ENCODE results near the gene SLC25A13. TPM values are rescaled to one million over a fixed set of nuclear protein-coding genes. Genes with fewer than 3 reads are reported as not detected.

Gene SLC25A13
- total and polyA plus RNA-seq, 2 of the 13 experiments (the other 11 are each of a cell fraction or from before 2014, with no cell fraction given), result 36.2 to 84.9 TPM

GRCh38 chr7:96151889-96152288 lies 170.0 kb downstream of the SLC25A13 start:
- no peak overlapping the region for H3K4me3 ChIP-seq (replicated peaks in 1 of 3; ENCODE audit: insufficient read depth in 1 of 3, low read depth in 2 of 3, low read length in 3 of 3)
- H2AFZ ChIP-seq (ENCODE audit: low read length), result no peak overlapping the region
- DNase-seq (ENCODE audit: low spot score) (no peak), FAIRE-seq (no peak), ATAC-seq (no peak)
- WGBS (ENCODE audit: low lambda C conversion rate), result 100% methylated on average over 3 of the region's 3 CpGs
- no TSS peak for BruUV-seq (replicated peaks)
- no peak for TF ChIP-seq ZNF674 (CRISPR knock-in tag; IDR thresholded peaks at IDR 0.05; ENCODE audit: low read depth)
- no peak for TF ChIP-seq MXD3 (CRISPR knock-in tag; IDR thresholded peaks at IDR 0.05)
- TF ChIP-seq ZNF720 (CRISPR knock-in tag; IDR thresholded peaks at IDR 0.05), result no peak
- no peak for TF ChIP-seq ZNF572 (CRISPR knock-in tag; IDR thresholded peaks at IDR 0.05)
- TF ChIP-seq, protein P1, sequence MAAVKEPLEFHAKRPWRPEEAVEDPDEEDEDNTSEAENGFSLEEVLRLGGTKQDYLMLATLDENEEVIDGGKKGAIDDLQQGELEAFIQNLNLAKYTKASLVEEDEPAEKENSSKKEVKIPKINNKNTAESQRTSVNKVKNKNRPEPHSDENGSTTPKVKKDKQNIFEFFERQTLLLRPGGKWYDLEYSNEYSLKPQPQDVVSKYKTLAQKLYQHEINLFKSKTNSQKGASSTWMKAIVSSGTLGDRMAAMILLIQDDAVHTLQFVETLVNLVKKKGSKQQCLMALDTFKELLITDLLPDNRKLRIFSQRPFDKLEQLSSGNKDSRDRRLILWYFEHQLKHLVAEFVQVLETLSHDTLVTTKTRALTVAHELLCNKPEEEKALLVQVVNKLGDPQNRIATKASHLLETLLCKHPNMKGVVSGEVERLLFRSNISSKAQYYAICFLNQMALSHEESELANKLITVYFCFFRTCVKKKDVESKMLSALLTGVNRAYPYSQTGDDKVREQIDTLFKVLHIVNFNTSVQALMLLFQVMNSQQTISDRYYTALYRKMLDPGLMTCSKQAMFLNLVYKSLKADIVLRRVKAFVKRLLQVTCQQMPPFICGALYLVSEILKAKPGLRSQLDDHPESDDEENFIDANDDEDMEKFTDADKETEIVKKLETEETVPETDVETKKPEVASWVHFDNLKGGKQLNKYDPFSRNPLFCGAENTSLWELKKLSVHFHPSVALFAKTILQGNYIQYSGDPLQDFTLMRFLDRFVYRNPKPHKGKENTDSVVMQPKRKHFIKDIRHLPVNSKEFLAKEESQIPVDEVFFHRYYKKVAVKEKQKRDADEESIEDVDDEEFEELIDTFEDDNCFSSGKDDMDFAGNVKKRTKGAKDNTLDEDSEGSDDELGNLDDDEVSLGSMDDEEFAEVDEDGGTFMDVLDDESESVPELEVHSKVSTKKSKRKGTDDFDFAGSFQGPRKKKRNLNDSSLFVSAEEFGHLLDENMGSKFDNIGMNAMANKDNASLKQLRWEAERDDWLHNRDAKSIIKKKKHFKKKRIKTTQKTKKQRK (IDR thresholded peaks at IDR 0.05; ENCODE audit: low read length), result no peak
- TF ChIP-seq RERE (CRISPR knock-in tag; IDR thresholded peaks at IDR 0.05; ENCODE audit: low read depth), result no peak
- no peak for TF ChIP-seq MED13 (CRISPR knock-in tag; IDR thresholded peaks at IDR 0.05)
- no peak for TF ChIP-seq ZNF44 (CRISPR knock-in tag; IDR thresholded peaks at IDR 0.05)
- TF ChIP-seq PHB2 (IDR thresholded peaks at IDR 0.05; ENCODE audit: partially characterized antibody), result no peak
- no peak for TF ChIP-seq PLRG1 (conservative IDR thresholded peaks at IDR 0.05)
- TF ChIP-seq YY1 (IDR thresholded peaks at IDR 0.05; ENCODE audit: insufficient read depth, insufficient replicate concordance, low read depth, low read length), result no peak
- TF ChIP-seq, protein P2, sequence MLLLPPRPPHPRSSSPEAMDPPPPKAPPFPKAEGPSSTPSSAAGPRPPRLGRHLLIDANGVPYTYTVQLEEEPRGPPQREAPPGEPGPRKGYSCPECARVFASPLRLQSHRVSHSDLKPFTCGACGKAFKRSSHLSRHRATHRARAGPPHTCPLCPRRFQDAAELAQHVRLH (CRISPR knock-in tag; IDR thresholded peaks at IDR 0.05; ENCODE audit: borderline replicate concordance, low read depth), result no peak
- no peak for TF ChIP-seq ATRX (CRISPR knock-in tag; IDR thresholded peaks at IDR 0.05; ENCODE audit: borderline replicate concordance)
- no peak for TF ChIP-seq ZNF749 (CRISPR knock-in tag; IDR thresholded peaks at IDR 0.05; ENCODE audit: borderline replicate concordance)
- no peak for TF ChIP-seq ZNF672 (CRISPR knock-in tag; IDR thresholded peaks at IDR 0.05)
- no peak for TF ChIP-seq RXRA (CRISPR knock-in tag; IDR thresholded peaks at IDR 0.05)
- TF ChIP-seq ZKSCAN1 (IDR thresholded peaks at IDR 0.05; ENCODE audit: low read length), result no peak
- no peaks in the 10 kb centered on the region for H3K79me2 ChIP-seq (ENCODE audit: insufficient read depth, low read length)
- H3K9me3 ChIP-seq (ENCODE audit: low read length), result no peaks in the 10 kb centered on the region
- H3K36me3 ChIP-seq (replicated peaks in 1 of 2; ENCODE audit: control insufficient read depth in 1 of 2, insufficient read depth in 2 of 2, low read length in 2 of 2), result peaks cover 6 to 23% of the 10 kb centered on the region in 2 experiments
- ChIA-PET POLR2A (no interaction called here), CTCF (ENCODE audit: low intra/inter-chr PET ratio, low total read pairs) (no interaction called here)
- no peaks in the 10 kb centered on the region for H3K27me3 ChIP-seq (ENCODE audit: control insufficient read depth in 1 of 2, insufficient read depth in 2 of 2, low read length in 2 of 2)
- H4K20me1 ChIP-seq (ENCODE audit: insufficient read depth, low read length), result no peaks in the 10 kb centered on the region
- intact Hi-C loops (cut with micrococcal nuclease; ENCODE audit: unreplicated experiment), result no loop called here
- no peak overlapping the region for H3K9ac ChIP-seq (ENCODE audit: insufficient read depth, low read depth, low read length)
- no peak overlapping the region for H3K4me2 ChIP-seq (ENCODE audit: low read depth, low read length)
- in situ Hi-C loops (cut with HindIII; ENCODE audit: extremely low pct_ligation_motif_present, low pct_unique_long_range_greater_than_20kb), result no loop called here
- no peak overlapping the region for H3K27ac ChIP-seq (ENCODE audit: extremely low read length, insufficient read depth, low read length)
- H3K4me1 ChIP-seq (ENCODE audit: insufficient read depth, low read length), result no peaks in the 10 kb centered on the region
